ENCODE measurements around the gene SLC38A3. TPM values are rescaled to one million over a fixed set of nuclear protein-coding genes. Genes with fewer than 3 reads are reported as not detected.
"Not testable (repeated sequence)": the region's sequence is repeated elsewhere in the genome, so short reads cannot be mapped to it uniquely, and the experiment has no call there.

The SLC38A3 gene
- total RNA-seq, 4 donors from 2014 or later, result 0.11 to 0.39 TPM; not detected in 2

GRCh38 chr3:50207359-50208042 is 2.4 kb downstream of the SLC38A3 start:
- no peak overlapping the region for H3K4me3 ChIP-seq
- H3K4me1 ChIP-seq, result peaks cover 16 to 19% (median 18%) of the 10 kb centered on the region in 4 donors
- no peak overlapping the region for H3K27ac ChIP-seq (replicated peaks in 1 of 4)
- intact Hi-C loops (cut with DNase I), result no loop called here
- WGBS, result 97% methylated on average over 13 of the region's 17 CpGs
- H3K36me3 ChIP-seq, result no peaks in the 10 kb centered on the region
- TF ChIP-seq POLR2AphosphoS5 (IDR thresholded peaks at IDR 0.05) (no peak), POLR2A (IDR thresholded peaks at IDR 0.05; ENCODE audit: low read depth) (no peak), CTCF (IDR thresholded peaks at IDR 0.05) (no peak), EP300 (IDR thresholded peaks at IDR 0.05) (no peak)
- DNase-seq (ENCODE audit: extremely low spot score), result no peak
- H3K9me3 ChIP-seq, result no peaks in the 10 kb centered on the region
- H3K27me3 ChIP-seq, result peaks cover 0 to 54% (median 27%) of the 10 kb centered on the region in 4 donors

- no peak for TF ChIP-seq POLR2A (IDR thresholded peaks at IDR 0.05; ENCODE audit: low read depth)
- no peak for TF ChIP-seq CTCF (IDR thresholded peaks at IDR 0.05)
- no peak for TF ChIP-seq EP300 (IDR thresholded peaks at IDR 0.05)
- TF ChIP-seq POLR2AphosphoS5 (IDR thresholded peaks at IDR 0.05), result no peak
- Histone ChIP-seq H3K27me3 (peaks cover 0 to 41% (median 15%) of the 10 kb centered on the region in 4 donors), H3K27ac (replicated peaks in 1 of 4) (no peak overlapping the region), H3K36me3 (no peaks in the 10 kb centered on the region), H3K9me3 (no peaks in the 10 kb centered on the region), H3K4me3 (no peak overlapping the region), H3K4me1 (peaks cover 16 to 19% (median 18%) of the 10 kb centered on the region in 4 donors)
- 65% methylated on average over 6 of the region's 14 CpGs for WGBS
- intact Hi-C loops (cut with DNase I), result no loop called here
- DNase-seq (ENCODE audit: extremely low spot score), result no peak
Observed at GRCh38 chr3:50208677-50209344, 3.7 kb downstream of the SLC38A3 start.

GRCh38 chr3:50210176-50210509 is 5.1 kb downstream of the SLC38A3 start:
- H3K4me3 ChIP-seq, result no peak overlapping the region

GRCh38 chr3:50210510-50211367 is 5.7 kb downstream of the SLC38A3 start:
- Histone ChIP-seq H3K4me3 (no peak overlapping the region), H3K4me1 (peaks cover 2 to 4% (median 3%) of the 10 kb centered on the region in 4 donors), H3K36me3 (no peaks in the 10 kb centered on the region), H3K9me3 (no peaks in the 10 kb centered on the region), H3K27ac (replicated peaks in 1 of 4) (no peak overlapping the region), H3K27me3 (peaks cover 0 to 22% (median under 1%) of the 10 kb centered on the region in 4 donors)
- WGBS, result 86% methylated on average over 7 of the region's 13 CpGs
- TF ChIP-seq CTCF (IDR thresholded peaks at IDR 0.05) (no peak), EP300 (IDR thresholded peaks at IDR 0.05) (no peak), POLR2AphosphoS5 (IDR thresholded peaks at IDR 0.05) (no peak), POLR2A (IDR thresholded peaks at IDR 0.05; ENCODE audit: low read depth) (no peak)
- no peak for DNase-seq (ENCODE audit: extremely low spot score)
- intact Hi-C loops (cut with DNase I), result no loop called here

More at GRCh38 chr3:50210176-50210509, 5.1 kb downstream of the SLC38A3 start:
- no peaks in the 10 kb centered on the region for H3K9me3 ChIP-seq
- TF ChIP-seq CTCF (IDR thresholded peaks at IDR 0.05) (no peak), POLR2A (IDR thresholded peaks at IDR 0.05; ENCODE audit: low read depth) (no peak), EP300 (IDR thresholded peaks at IDR 0.05) (no peak), POLR2AphosphoS5 (IDR thresholded peaks at IDR 0.05) (no peak)
- intact Hi-C loops (cut with DNase I), result no loop called here
- no peak for DNase-seq (ENCODE audit: extremely low spot score)
- no peak overlapping the region for H3K27ac ChIP-seq (replicated peaks in 1 of 4)
- 88% methylated on average over 5 of the region's 5 CpGs for WGBS
- H3K4me1 ChIP-seq, result peaks cover 8 to 10% (median 9%) of the 10 kb centered on the region in 4 donors
- H3K27me3 ChIP-seq, result peaks cover 0 to 28% (median 3%) of the 10 kb centered on the region in 4 donors
- no peaks in the 10 kb centered on the region for H3K36me3 ChIP-seq

GRCh38 chr3:50211368-50211717 is 6.3 kb downstream of the SLC38A3 start:
- DNase-seq (ENCODE audit: extremely low spot score); H3K36me3 ChIP-seq; H3K9me3 ChIP-seq; H3K27ac ChIP-seq (replicated peaks in 1 of 4); H3K4me3 ChIP-seq; intact Hi-C loops (cut with DNase I); H3K4me1 ChIP-seq: not testable (repeated sequence)
- peaks cover 0 to 16% (median 0%) of the 10 kb centered on the region in 4 donors for H3K27me3 ChIP-seq
- 97% methylated on average over 5 of the region's 5 CpGs for WGBS
